ENCODE data around the gene RNU5D-1.
"Not testable (repeated sequence)": the region's sequence is repeated elsewhere in the genome, so short reads cannot be mapped to it uniquely, and the experiment has no call there.

RNU5D-1 gene

DNA sequence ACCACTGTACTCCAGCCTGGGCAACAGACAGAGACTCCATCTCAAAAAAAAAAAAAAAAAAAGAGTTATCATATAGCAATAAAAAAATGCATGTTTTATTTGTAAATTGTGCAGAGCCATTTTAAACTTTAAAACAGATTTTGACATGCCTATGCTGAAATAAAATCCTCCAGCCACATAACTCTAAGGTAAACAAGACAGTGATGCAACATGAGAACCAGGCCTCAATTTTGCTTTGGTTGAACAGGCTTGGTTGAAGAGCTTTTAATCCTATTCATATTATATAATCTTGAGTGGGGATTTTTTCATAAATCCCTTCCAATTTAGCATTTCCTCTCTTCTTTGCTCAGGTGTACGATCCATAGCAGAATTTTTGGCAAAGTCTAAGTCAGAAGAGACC lies 30.4 kb downstream of the RNU5D-1 start:
- DNase-seq (ENCODE audit: low read depth, low spot score), result no peak

DNA sequence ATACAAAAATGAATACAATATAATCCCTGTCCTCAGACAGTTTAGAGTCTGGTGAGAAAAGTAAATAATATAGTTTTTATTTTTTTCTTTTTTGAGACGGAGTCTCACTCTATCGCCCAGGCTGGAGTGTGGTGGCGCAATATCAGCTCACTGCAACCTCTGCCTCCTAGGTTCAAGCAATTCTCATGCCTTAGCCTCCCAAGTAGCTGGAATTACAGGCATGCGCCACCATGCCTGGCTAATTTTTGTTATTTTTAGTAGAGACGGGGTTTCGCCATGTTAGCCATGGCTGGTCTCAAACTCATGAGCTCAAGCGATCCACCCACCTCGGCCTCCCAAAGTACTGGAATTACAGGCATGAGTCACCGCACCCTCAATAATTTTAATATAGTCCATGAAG lies 31.6 kb downstream of the RNU5D-1 start:
- DNase-seq (ENCODE audit: low read depth, low spot score), result not testable (repeated sequence)

DNA sequence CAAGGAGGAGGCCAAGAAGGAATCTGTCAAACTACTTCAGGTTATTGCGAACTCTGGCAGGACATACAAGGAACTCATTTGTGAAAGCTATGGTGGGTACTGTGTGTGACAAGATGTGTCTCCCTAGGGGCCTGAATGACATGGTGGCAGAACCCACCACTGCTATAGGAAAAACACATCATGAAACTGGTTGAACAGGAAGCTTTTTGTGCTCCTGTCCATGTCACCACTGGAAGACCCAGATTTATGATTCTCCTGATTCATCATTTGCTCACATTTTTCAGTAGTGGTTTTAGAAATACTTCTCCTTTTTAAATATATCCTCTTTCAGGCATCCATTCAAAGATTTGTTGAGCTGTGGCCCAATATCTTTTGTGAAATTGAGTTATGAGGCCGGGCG lies 32.8 kb downstream of the RNU5D-1 start:
- DNase-seq (ENCODE audit: low read depth, low spot score), result no peak

DNA sequence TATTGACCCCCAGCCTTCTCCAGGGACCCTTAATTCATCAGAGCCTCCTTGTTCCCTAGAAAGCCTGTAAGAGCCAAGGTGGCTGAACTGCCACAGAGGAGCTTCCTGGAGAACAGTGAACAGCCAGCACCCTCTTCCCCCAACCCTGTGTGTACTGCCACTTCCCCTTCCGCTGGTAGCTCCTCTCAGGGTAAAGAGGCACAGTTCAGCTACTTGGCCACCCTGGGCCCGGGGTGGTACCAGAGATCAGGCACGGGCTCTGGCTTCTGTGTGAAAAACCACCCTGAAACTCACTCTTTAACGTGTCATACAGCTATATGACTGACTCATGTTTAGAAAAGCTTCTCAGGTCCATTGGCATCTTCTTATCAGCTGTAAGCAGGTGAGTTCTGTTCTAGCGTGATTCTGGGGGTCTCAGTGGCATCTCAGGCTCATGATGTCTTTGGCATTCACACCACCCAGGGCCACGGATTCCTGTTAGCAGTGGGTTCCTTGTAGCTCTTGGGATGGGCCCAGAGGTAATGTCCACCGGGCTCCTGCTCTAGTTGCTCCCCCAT lies 34.1 kb downstream of the RNU5D-1 start:
- no peak for DNase-seq (ENCODE audit: low read depth, low spot score)

DNA sequence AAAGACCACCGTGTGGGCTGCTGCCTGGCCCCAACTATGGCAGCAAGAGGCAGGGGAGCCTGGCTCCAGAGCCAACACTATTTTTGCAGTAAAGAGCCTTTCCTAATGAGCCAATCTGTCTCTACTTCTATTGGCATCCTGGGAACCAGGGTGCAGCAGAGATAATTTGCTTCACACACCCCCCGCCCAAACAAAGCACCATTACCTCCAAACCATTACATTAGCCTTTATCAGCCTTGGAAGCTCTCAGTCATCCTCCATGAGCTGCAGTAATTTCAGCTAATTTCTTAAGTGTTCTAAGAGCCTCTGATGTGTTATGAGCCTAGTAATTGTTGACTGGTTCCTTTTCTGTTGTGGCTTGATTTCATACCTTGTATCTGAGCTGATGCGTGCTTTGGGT lies 34.9 kb downstream of the RNU5D-1 start:
- DNase-seq (ENCODE audit: low read depth, low spot score), result no peak

DNA sequence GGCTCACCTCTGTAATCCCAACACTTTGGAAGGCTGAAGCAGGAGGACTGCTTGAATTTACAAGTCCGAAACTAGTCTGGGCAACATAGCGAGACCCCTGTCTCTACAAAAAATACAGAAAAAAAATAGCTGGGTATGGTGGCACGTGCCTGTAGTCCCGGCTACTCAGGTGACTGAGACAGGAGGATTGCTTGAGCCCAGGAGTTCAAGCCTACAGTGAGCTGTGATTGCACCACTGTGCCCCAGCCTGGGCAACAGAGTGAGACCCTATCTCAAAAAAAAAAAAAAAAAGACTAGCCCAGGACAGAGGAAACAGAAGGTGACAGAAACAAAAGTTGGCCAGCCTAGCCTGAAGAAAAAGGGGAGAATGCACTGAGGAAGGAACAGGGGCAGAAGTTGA lies 35.3 kb downstream of the RNU5D-1 start:
- no peak for DNase-seq (ENCODE audit: low read depth, low spot score)

DNA sequence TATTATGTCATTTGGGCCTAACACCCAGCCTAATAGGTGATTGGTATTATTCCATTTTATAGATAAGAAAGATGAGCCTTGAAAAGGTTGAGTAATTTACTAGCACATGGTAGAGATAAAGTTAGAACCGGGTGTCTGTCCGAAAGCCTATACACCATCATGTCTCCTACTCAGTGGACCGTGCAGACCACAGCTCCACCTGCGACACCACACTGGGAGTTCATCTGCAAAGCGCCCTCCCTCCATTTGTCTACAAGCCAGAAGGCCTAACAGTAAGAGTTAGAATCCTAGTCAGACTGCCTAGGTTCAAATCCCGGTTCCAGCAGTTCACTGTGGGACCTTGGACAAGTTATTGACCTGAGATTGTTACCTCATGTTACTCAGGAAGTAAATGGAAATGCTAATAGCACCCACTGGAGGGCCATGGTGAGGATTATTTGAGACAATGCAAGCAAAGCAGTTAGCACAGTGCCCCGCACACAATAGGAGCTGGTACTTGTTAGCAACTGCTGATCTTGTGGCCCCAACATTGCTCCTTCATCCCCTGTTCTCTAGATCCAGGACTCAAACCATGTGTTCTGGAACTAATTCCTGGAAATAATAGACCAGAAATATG lies 36.0 kb downstream of the RNU5D-1 start:
- no peak for DNase-seq (ENCODE audit: low read depth, low spot score)

DNA sequence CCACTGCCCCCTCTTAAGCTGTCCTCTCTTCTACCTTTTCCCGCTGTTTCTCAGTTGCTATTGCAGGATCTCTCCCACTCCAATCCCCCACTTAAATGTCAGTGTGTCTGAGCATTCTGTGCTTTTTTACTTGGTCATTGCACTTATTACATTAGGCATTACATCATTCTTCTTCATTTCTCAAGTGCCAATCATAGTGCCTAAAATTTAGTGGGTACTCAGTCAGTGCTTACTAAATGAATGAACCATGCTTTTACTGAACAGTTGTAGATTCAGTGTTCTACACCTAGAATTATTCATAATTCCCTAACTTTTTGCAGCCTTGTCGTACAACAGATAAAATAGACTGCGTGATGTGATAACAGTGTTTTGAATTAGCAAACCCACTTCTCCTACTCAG lies 37.1 kb downstream of the RNU5D-1 start:
- DNase-seq (ENCODE audit: low read depth, low spot score), result no peak

DNA sequence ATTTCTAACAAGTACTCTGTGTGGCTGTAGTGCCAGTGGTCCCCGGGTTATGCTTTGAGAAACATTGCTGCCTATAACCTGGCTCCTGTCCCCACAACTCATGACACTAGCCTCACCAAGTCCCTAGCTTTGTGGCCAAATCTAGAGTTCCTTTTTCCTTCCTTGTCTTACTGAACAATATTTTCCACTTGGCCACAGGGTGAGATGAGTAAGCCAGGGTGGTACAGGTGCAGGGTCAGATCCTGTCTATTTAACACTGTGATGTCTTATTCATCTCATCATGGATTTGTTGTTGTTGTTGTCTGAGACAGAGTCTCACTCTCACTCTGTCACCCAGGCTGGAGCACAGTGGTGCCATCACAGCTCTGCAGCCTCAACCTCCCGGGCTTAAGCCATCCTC lies 37.8 kb downstream of the RNU5D-1 start:
- no peak for DNase-seq (ENCODE audit: low read depth, low spot score)

DNA sequence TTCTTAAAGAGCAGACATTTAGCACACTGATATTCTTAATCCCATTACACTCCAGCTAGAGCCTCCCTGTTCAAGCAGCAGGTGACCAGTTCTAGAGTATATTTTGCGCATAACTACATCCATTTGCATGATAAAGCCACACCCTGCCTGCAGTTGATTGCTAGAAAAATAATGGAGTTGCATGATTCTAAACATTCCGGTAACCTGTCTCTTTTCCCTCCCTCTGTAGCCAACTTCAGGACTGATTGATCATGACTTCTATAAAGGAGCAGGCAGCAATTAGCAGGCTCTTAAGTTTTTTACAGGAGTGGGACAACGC lies 41.6 kb downstream of the RNU5D-1 start:
- DNase-seq (ENCODE audit: low read depth, low spot score), result no peak

DNA sequence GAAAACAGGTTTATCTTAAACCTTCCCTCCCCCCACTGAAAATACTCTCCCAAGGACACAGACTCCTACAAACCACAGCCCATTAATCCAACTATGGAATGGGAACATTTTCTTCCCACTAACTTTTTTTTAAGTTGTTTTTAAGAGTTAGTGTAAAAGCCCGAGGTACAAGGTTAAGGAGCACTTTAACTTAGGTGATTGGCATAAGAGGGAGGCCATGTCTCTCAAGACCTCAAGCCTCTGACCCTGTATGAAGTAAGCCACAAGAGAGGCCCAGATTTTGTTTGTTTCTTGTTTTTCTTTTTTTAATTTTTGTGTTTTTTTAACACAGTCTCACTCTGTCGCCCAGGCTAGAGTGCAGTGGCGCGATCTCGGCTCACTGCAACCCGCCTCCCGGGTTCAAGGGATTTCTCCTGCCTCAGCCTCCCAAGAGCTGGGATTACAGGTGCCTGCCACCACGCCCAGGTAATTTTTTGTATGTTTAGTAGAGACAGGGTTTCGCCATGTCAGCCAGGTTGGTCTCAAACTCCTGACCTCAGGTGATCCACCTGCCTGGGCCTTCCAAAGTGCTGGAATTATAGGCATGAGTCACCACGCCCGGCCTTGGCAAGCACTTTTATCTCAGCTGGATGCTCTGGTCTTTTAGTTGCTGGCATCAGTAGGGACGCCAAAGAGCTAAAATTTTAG lies 42.1 kb downstream of the RNU5D-1 start:
- DNase-seq (ENCODE audit: low read depth, low spot score), result no peak

DNA sequence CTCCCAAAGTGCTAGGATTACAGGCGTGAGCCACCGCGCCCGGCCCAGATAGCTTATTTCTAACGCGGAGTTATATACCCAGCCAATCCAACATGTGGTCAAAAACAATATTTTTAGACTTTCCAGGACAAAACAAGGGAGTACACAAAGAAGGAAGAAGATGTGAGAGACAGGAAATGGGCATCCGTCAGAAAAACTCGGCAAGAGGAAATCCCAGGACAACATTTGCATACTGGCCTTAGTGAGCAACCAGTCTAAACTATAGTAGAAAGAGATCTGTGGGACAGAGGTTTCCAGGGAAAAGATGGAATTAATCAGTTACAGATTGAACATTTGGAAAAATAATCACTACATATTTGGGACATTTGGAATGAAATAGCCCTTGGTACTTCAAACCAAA lies 45.1 kb downstream of the RNU5D-1 start:
- no peak for DNase-seq (ENCODE audit: low read depth, low spot score)

DNA sequence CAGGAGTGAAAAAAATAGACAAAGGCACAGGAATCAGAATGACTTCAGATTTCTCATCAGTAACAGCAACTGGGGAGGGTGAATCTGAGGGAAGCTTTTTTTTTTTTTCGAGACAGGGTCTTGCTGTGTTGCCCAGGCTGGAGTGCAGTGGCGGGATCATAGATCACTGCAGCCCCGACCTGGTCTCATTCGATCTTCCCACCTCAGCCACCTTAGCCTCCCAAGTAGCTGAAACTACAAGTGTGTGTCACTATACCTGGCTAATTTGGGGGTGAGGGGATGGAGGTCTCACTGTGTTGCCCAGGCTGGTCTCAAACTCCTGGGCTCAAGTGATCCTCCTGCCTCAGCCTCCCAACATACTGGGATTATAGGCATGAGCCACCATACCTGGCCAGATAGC lies 45.8 kb downstream of the RNU5D-1 start:
- DNase-seq (ENCODE audit: low read depth, low spot score), result no peak

DNA sequence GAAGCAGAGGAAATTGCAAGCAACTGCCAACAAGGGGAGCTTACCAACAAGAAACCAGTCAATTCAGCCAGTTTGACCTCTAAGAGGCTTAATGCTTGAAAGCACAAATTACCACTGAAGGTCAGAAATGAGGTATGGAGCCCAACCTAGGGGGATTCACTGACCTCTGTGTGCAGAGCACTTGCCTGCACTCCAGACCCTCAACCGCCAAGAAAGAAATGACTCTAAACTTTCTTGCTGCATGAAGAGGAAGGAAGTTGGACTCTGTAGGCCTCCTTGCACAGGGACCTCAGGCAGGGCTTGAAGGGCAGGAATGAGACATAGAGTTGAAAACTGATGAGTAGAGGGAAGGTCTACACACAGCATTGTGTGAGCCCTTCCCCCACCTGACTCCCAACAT lies 46.4 kb downstream of the RNU5D-1 start:
- DNase-seq (ENCODE audit: low read depth, low spot score), result no peak

DNA sequence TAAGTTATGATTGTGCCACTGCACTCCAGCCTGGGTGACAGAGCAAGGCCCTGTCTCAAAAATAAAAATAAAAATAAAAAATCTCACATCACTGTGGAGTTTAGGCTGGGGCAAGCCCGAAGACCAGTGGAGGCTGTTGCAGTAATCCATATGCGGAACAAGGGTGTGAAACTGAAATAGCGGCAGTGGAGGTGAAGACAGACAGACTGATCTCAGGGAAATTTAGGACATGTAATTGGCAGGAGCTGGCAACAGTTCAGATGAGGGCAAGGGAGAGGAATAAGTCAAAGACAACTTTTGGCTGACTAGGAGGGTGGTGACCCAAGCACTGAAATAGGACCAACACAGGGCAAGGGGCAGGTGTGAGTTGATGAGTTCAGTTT lies 48.1 kb downstream of the RNU5D-1 start:
- no peak for DNase-seq (ENCODE audit: low read depth, low spot score)

DNA sequence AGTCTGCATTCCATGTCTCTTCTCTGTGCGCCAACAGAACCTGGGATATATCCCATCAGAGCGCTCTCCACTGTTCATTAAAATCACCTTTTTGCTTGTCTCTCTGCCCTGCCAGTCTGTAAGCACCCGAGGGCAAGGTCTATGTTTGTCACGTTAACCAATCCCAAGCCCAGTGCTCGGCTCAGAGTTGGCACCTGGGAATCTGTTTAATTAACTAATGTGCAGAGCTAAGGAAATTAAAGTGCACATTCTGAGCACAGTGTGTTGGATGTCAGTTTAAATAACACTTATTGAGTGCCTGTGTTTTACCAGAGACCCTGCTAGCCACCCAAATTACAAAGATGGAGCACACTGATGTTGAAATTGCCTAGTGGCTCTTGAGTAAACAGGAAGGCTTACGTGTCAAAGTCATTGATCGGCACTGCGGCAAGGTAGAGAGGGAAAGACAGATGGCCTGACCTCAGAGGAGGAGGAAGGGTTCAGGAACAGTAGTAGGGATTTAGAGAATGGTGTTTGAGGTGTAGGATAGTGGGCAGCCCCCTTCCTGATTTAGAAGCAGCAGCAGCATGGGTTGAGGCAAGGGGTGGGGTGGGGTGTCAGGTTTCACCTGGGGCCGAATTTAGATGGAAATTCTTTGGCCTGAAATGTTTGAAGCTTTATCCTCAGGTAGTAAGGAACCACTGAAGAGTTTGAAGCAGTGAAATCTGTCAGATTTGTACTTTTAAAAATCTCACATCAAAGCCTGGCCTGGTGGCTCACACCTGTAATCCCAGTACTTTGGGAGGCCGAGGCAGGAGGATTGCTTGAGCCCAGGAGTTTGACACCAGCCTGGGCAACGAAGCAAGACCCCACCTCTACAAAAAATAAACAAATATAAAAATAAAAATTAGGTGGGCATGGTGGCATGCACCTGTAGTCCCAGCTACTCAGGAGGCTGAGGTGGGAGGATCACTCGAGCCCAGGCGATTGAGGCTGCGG lies 48.8 kb downstream of the RNU5D-1 start:
- DNase-seq (ENCODE audit: low read depth, low spot score), result no peak

Data from smooth muscle cell of the brain vasculature (primary cell).